Activated CD4-positive, alpha-beta T cell treated with anti-CD3 and anti-CD28 coated beads, Interleukin-2, amount 50 U/mL, for 48 hours (primary cell): ENCODE results near the gene DSTYK.
A peak's percentile ranks its signal among the peaks of the same experiment; 100 is the strongest.

Experiments used
- DNase-seq, 2 experiments: peaks; one replicate each; pipeline ENCODE4 v3.0.0-alpha.2; 2020

DSTYK gene

GRCh38 chr1:205124726-205125125, 86.8 kb downstream of the DSTYK start:
- DNase-seq = no peak

DNA sequence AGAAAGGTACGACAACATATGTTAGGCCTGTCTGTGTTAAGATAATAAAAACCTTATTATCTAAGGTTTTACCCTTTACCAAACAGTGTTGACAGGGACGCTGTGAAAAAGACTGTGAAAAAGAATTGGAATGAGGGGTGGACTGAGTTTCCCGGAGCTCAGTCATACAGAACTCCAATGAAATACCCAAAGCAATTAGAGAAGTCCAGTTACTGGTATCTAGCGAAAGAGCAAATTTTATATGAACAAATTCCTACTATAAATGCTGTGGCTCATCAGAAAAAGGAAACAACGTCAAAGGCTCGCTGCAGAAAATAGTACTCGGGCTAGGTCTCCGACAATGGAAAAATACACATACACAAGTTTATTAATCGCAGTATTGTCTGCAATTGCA, 89.0 kb downstream of the DSTYK start:
- no peak for DNase-seq

DNA sequence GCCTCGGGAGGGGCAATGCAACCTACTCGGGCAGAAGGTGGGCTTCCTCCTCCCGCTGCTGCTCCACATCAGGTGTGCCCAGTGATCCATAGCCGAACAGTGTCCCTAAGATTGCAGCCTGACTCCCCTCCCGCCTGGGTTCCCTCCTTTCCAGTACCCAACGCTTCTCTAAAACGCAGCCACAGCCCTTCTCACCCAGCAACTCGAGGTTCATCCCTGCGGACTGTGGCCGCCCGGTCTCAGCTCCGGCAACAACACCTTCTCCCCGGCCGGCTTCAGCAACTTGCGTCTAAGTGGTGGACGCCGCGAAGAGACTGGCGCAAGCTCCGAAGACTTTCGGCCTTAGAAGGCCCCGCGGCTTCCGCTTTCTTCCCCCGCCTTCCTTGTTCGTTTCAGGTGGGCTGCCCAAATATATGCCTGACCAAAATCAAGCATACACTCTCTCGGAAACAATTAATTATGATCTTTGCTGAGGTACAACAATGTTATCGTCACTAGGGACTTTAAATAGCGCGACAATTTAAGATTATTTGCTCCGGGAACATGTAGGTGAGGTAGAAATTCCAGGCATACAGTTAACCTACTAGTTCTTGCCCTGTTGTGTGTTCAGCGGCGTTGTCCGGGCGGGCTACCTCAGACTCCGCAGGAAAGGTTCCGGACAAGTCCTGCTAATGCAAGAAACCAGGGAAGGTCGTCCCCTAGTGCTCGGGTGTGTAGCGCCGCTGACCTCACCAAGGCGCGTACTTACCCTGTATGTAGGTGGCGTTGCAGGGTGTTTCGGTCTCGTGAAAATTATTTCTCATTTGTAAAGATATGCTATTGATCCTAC, 89.6 kb downstream of the DSTYK start, which contains the start of gene RBBP5:
RBBP5 (minus strand) TSS at position 319 of the 829 bp plus-strand sequence; CDS start at position 214, 105 bp downstream.
- peak; percentile 96 to 97 for DNase-seq

- no peak for DNase-seq
Measured at GRCh38 chr1:205118752-205119151, 92.8 kb downstream of the DSTYK start.

DNA sequence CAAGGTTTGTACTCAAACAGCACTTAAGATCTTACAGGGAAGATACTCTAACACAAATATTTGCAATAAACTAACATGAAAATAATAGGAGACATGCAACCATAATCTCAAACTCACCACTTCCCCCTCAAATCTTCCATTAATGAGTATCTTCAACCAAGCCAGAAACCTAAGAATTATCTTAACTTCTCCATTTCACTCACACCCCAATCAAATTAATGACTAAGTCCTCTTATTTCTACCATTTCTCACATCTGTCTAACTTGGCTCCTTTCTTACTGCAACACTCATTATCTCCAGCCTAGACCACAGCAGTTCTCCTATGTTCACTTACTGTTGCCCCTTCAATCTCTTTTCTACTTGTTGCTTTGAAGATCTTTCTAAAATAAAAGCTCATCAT, 100.1 kb downstream of the DSTYK start:
- no peak for DNase-seq

- no peak for DNase-seq
Measured at GRCh38 chr1:205109711-205110110, 101.8 kb downstream of the DSTYK start.

DNA sequence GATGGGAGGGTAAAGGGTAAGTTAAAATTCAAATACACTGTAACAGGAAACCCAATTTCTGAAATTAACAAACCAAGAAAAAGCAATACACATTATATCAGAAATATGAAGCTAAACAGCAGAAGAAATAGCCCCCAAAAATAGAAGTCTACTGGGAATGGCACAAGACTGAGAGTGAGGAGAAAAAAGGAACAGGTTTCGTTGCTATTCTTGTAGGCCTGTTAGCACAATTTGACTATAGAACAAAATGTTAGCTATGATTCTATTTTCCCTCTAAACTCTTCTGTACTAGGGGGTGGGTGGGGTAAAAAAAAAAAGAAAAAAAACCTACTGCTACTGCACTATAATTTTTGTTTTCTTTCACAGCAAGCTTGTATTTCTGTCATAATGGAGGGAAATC, 102.2 kb downstream of the DSTYK start:
- DNase-seq = no peak

DNA sequence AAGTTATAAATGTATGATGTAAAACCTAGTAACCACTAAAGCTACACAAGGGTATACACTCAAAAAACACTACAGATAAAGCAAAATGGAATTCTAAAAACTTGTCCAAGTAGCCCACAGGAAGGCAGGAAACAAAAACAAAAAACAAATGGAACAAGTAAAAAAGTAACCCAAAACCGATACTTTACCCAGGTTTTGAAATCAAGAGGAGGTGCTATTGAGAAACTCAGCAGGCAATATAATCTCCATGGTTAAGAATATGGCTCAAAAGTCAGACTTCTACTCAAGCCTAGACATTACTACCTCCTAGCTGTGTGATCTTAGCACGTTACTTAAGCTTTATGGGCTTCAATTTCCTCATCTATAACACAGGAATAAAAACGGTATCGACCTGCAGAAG, 103.0 kb downstream of the DSTYK start:
- DNase-seq = no peak

DNA sequence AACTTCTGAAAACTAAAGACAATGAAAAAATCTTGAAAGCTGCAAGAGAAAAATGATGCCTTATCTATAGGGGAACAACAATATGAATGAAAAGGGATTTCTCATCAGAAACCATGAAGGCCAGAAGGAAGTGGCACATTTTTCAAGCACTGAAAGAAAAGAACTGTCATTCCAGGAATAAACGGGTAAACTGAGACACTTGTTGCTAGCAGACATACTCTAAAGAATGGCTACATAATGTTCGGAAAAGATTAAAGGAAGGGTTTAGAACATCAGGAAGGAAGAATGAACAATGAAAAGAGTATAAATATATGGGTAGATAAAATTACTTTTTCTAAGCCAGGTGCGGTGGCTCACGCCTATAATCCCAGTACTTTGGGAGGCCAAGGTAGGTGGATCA, 104.2 kb downstream of the DSTYK start:
- no peak for DNase-seq

GRCh38 chr1:205102404-205102803, 109.1 kb downstream of the DSTYK start:
- DNase-seq = no peak

- DNase-seq = no peak
Measured at GRCh38 chr1:205098242-205098641, 113.3 kb downstream of the DSTYK start.

DNA sequence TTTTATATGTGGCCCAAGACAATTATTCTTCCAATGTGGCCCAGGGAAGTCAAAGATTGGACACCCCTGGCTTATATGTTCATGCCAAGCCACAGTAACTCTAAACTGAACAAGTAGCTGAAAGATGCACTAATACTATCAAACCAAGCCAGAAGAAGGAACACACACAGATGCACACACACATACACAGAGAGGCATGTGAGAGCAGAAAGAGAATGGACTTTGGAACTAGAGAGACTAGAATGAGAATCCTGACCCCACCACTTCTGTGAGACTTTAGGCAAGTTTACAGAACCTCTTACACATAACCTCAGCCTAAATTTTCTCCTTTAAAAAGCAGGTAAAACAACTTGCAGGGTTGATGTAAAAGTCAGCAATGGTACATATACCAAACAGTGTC, 116.1 kb downstream of the DSTYK start:
- no peak for DNase-seq
